Ovary (tissue), 3 donors: ENCODE results near the gene CTNNAL1.

Experiments used
- CTCF ChIP-seq, 3 donors: fragments of 450-650 bp in 2 of 3; fragments of 200-600 bp in 1 of 3; IDR thresholded peaks; one replicate each; pipeline versions ENCODE4 v1.5.1 to v1.8.0; 2016 to 2022; ENCODE audit warnings: antibody characterized with exemption in 3 of 3, mild to moderate bottlenecking in 1 of 3
- EP300 ChIP-seq: sonication (generic); formaldehyde crosslinking; IDR thresholded peaks from one replicate; pipeline ENCODE4 v1.6.1; 2017; ENCODE audit warnings: antibody characterized with exemption
- POLR2A ChIP-seq: fragments of 450-650 bp; IDR thresholded peaks from one replicate; pipeline ENCODE4 v1.6.1; 2017; ENCODE audit warnings: antibody characterized with exemption, mild to moderate bottlenecking, moderate library complexity
- donor health status: DM: no; HTN: no; CAD: no.

GRCh38 chr9:109028457-109028856, 15.2 kb upstream of the CTNNAL1 start:
- no peak for TF ChIP-seq CTCF (IDR thresholded peaks at IDR 0.05)
- no peak for TF ChIP-seq EP300
- no peak for TF ChIP-seq POLR2A
